GM12878 (cell line): ENCODE results near the gene MRPL28. TPM values are rescaled to one million over a fixed set of nuclear protein-coding genes. Genes with fewer than 3 reads are reported as not detected.

ENCODE experiments used
- ASH2L ChIP-seq: fragments of 300-600, 200-600 bp; sonication (generic); IDR thresholded peaks from 2 replicates; pipeline ENCODE4 v1.6.1; 2017; ENCODE audit warnings: low read depth, mild to moderate bottlenecking, borderline replicate concordance
- ATF2 ChIP-seq: IDR thresholded peaks from 2 replicates; pipeline ENCODE4 v1.6.1; 2012; ENCODE audit warnings: low read length, inconsistent platforms
- BACH1 ChIP-seq: fragments of 450-650 bp; IDR thresholded peaks from 2 replicates; pipeline ENCODE4 v1.6.1; 2017; ENCODE audit warnings: mild to moderate bottlenecking, borderline replicate concordance
- BCLAF1 ChIP-seq: fragments of 450-650 bp; IDR thresholded peaks from 2 replicates; pipeline ENCODE4 v1.6.1; 2017; ENCODE audit warnings: antibody characterized with exemption, mild to moderate bottlenecking, moderate library complexity
- CBFB ChIP-seq: IDR thresholded peaks from 2 replicates; pipeline ENCODE4 v1.6.1; 2016; ENCODE audit warnings: antibody characterized with exemption, low read depth
- CEBPZ ChIP-seq: fragments of 150-350 bp; IDR thresholded peaks from 2 replicates; pipeline ENCODE4 v1.6.1; 2016; ENCODE audit warnings: low read depth, low read length
- CHD1 ChIP-seq: IDR thresholded peaks from 2 replicates; pipeline ENCODE4 v1.6.1; 2012; ENCODE audit warnings: low read depth, low read length, improper control_type of control experiment
- EZH2 ChIP-seq: IDR thresholded peaks from 2 replicates; pipeline ENCODE4 v1.6.1; 2012; ENCODE audit warnings: low read depth, mild to moderate bottlenecking, control low read depth, inconsistent platforms, low read length, borderline replicate concordance; ENCODE audit not compliant: control insufficient read depth
- NR2C2 ChIP-seq: IDR thresholded peaks from 2 replicates; pipeline ENCODE4 v1.6.1; 2011; ENCODE audit warnings: borderline replicate concordance, low read depth; ENCODE audit not compliant: control insufficient read depth, insufficient read length
- PBX3 ChIP-seq: IDR thresholded peaks from 2 replicates; pipeline ENCODE4 v1.6.1; 2011; ENCODE audit warnings: mild to moderate bottlenecking, low read depth, low read length, moderate library complexity; ENCODE audit not compliant: insufficient replicate concordance
- POLR2AphosphoS2 ChIP-seq: IDR thresholded peaks from 2 replicates; pipeline ENCODE4 v1.6.1; 2011; ENCODE audit warnings: low read depth, mild to moderate bottlenecking, low read length, improper control_type of control experiment, moderate library complexity
- SIX5 ChIP-seq: IDR thresholded peaks from 2 replicates; pipeline ENCODE4 v1.6.1; 2011; ENCODE audit warnings: mild to moderate bottlenecking, low read depth, low read length, moderate library complexity; ENCODE audit not compliant: severe bottlenecking
- SMARCA5 ChIP-seq: fragments of 450-650 bp; IDR thresholded peaks from 2 replicates; pipeline ENCODE4 v1.6.1; 2017; ENCODE audit warnings: mild to moderate bottlenecking
- SUZ12 ChIP-seq: fragments of 200-600 bp; sonication (generic); IDR thresholded peaks from one replicate; pipeline ENCODE4 v1.6.1; 2018; ENCODE audit warnings: antibody characterized with exemption, mild to moderate bottlenecking; ENCODE audit not compliant: unreplicated experiment
- ZBTB33 ChIP-seq: fragments of 450-650 bp; IDR thresholded peaks from 2 replicates; pipeline ENCODE4 v1.6.1; 2017; ENCODE audit warnings: mild to moderate bottlenecking
- ZNF207 ChIP-seq: fragments of 450-650 bp; IDR thresholded peaks from 2 replicates; pipeline ENCODE4 v1.6.1; 2014; ENCODE audit warnings: antibody characterized with exemption, mild to moderate bottlenecking, borderline replicate concordance
- ZZZ3 ChIP-seq: IDR thresholded peaks from 2 replicates; pipeline ENCODE4 v1.6.1; 2011; ENCODE audit warnings: low read depth; ENCODE audit not compliant: control insufficient read depth, insufficient read length
- polyA plus RNA-seq, 11 experiments: library from polyadenylated mRNA; depleted of rRNA in 4 of 11; unstranded in 6 of 11; stranded (reverse) in 5 of 11; fragments of >200 nt; fragmentation: Nextera tagmentation in 4 of 11; fragmentation: Illumina TruSeq in 1 of 11; extraction: Ambion mirVana in 4 of 11; extraction: Trizol in 1 of 11; gene quantifications; 1 replicate in 1 of 11; 2 replicates in 10 of 11; pipeline versions ENCODE4 v1.2.1 to v1.2.3, GENCODE V29; 2011 to 2016; ENCODE audit warnings: inconsistent platforms in 2 of 11, missing spikeins in 2 of 11, low read depth in 1 of 11
- total RNA-seq, 4 experiments: library from RNA; depleted of rRNA in 3 of 4; stranded (reverse); fragments of >200 nt in 3 of 4; fragmentation: Illumina TruSeq in 1 of 4; extraction: Trizol in 1 of 4; gene quantifications; 2 replicates each; pipeline versions ENCODE4 v1.2.1 to v1.2.3, GENCODE V29; 2013 to 2021

The MRPL28 gene
- total and polyA plus RNA-seq, 10 of the 15 experiments (the other 5 are each of a cell fraction or from before 2014, with no cell fraction given), result 1.6 to 185 (median 110) TPM

- TF ChIP-seq ASH2L, result no peak
- no peak for TF ChIP-seq NR2C2
- TF ChIP-seq PBX3, result no peak
- 0 out of 2 replicates have a peak, but pooled peaks have one; percentile 34 for TF ChIP-seq BACH1
- no peak for TF ChIP-seq ZBTB33
- no peak for TF ChIP-seq ZZZ3
- no peak for TF ChIP-seq ZNF207
- no peak for TF ChIP-seq EZH2
- TF ChIP-seq CBFB, result no peak
- no peak for TF ChIP-seq ATF2
- no peak for TF ChIP-seq POLR2AphosphoS2
- no peak for TF ChIP-seq CHD1
- no peak for TF ChIP-seq BCLAF1
- no peak for TF ChIP-seq SUZ12
- TF ChIP-seq SIX5, result no peak
- TF ChIP-seq CEBPZ, result no peak
- peak; percentile 65; the same call in 1 of the 2 replicates for TF ChIP-seq SMARCA5
Measured at GRCh38 chr16:352547-353403, 17.6 kb downstream of the MRPL28 start, which contains the start of gene AXIN1 (continued).
